Activated T-cell treated with anti-CD3 and anti-CD28 coated beads for 48 hours (primary cell): Measurements from ENCODE around the gene GBF1.
"Not testable (repeated sequence)": the region's sequence is repeated elsewhere in the genome, so short reads cannot be mapped to it uniquely, and the experiment has no call there.

ENCODE experiments used
- DNase-seq: peaks from one replicate; pipeline ENCODE4 v3.0.0-alpha.2; 2020; ENCODE audit warnings: low read depth

The GBF1 gene, protein sequence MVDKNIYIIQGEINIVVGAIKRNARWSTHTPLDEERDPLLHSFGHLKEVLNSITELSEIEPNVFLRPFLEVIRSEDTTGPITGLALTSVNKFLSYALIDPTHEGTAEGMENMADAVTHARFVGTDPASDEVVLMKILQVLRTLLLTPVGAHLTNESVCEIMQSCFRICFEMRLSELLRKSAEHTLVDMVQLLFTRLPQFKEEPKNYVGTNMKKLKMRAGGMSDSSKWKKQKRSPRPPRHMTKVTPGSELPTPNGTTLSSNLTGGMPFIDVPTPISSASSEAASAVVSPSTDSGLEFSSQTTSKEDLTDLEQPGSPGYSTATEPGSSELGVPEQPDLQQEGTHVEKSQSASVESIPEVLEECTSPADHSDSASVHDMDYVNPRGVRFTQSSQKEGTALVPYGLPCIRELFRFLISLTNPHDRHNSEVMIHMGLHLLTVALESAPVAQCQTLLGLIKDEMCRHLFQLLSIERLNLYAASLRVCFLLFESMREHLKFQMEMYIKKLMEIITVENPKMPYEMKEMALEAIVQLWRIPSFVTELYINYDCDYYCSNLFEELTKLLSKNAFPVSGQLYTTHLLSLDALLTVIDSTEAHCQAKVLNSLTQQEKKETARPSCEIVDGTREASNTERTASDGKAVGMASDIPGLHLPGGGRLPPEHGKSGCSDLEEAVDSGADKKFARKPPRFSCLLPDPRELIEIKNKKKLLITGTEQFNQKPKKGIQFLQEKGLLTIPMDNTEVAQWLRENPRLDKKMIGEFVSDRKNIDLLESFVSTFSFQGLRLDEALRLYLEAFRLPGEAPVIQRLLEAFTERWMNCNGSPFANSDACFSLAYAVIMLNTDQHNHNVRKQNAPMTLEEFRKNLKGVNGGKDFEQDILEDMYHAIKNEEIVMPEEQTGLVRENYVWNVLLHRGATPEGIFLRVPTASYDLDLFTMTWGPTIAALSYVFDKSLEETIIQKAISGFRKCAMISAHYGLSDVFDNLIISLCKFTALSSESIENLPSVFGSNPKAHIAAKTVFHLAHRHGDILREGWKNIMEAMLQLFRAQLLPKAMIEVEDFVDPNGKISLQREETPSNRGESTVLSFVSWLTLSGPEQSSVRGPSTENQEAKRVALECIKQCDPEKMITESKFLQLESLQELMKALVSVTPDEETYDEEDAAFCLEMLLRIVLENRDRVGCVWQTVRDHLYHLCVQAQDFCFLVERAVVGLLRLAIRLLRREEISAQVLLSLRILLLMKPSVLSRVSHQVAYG (N-terminal part only)

DNA sequence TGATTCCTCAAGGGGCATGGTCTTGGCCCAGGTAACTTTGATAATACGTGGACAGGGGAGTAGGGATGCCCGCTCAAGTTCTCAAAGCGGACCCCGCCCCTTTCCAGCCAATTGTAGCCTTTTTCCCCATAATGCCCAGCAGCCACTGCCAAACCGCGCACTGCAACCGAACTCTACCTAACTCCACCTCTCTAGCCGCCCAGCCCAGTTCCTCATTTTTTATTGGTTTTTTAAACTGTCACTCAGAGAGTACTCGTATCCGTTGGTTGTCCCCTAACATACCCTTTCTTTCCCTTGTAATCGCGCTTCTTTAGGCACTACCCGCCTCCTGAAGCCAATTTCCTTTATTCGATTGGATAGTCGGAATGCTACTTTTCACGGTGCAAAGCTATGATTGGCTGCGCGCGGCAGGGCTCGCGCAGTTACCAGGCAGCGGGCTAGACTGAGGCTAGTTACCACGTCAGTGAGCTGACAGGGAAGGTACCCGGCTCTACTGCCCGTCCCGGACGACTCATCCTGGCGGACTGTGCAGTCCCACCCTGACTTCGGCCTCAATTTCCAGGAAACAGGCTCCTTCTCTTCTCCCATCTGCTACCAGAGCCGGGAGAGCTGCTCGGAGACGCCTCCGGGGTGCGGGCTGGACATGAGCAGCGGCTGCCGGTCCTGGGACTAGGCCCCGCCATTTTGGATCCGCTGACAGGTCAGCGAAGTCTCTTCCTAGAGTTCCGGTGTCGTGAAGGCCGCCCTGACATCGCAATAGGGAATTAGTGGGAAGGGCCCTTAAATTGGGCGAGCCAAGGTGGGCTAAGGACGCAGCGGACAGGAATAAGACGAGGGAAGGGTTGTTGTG is at the start of gene GBF1:
Gene GBF1, plus strand, starts transcription at position 451 of the 850 bp plus-strand sequence. CDS start 13,407 bp downstream, outside the sequence.
- DNase-seq = peak; percentile 82

DNA sequence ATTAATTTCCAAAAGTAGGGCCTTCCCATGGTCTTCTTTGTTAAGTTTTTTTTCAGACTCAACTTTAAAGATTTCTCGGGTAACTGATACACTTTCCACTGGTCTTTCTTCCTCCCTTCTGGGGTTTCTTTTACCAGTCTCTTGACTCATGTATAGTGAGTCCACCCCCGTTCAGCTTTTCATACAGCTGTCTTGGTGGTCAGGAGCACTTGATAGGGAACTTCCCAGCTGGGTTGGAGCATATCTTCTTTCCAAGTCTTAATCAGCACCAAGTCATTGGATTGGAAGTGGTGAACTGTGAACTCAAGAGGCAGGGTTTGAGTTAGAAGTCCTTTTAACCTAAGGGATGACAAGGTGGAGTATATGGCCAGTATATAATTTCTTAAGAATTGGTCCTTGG is 48.4 kb upstream of the GBF1 start:
- DNase-seq = peak; percentile 8

DNA sequence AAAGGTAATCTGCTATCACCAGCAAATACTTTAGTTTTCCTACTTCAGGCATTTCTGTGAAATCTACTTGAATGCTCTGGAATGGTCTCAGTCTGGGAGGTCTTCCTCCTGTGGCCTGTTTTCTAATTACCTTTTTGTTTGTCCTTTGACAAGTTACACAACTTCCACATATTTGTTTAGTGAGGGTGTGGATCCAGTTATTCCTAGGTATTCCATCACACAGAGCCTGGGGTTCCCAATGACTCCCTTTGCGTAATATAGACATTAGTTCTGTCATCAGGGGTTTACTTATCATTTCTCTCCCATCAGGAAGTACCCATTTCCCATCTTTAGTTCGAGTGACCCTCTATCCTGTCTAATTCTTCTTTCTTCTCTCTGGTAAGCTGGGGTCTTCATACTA is 47.3 kb upstream of the GBF1 start:
- no peak for DNase-seq

DNA sequence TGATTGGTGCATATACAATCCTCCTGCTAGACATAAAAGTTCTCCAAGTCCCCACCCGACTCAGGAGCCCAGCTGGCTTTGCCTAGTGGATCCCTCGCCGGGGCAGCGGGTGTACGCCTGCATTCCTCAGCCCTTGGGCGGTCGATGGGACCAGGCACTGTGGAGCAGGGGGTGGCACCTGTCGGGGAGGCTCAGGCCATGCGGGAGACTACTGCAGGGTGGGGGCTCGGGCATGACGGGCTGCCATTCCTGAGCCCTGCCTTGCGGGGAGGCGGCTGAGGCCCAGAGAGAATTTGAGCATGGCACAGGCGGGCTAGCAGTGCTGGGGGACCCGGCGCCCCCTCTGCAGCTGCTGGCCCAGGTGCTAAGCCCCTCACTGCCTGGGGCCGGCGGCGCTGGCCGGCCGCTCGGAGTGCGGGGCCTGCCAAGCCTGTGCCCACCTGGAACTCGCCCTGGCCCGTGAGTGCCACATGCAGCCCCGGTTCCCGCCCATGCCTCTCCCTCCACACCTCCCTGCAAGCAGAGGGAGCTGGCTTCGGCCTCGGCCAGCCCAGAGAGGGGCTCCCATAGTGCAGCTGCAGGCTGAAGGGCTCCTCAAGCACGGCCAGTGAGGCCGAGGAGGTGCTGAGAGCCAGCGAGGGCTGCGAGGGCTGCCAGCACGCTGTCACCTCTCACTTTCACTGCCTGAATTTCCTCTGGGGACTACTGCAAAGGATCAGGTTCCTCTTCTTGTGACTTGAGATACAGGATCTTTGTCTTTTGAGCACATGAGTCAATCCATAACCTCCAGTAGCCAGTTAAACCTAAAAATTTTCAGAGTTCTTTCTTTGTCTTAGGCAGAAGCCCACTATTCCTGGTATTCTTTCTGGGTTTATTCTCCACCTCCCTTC is 44.3 kb upstream of the GBF1 start:
- DNase-seq = no peak

GRCh38 chr10:102202386-102202785 is 42.9 kb upstream of the GBF1 start:
- DNase-seq = no peak

DNA sequence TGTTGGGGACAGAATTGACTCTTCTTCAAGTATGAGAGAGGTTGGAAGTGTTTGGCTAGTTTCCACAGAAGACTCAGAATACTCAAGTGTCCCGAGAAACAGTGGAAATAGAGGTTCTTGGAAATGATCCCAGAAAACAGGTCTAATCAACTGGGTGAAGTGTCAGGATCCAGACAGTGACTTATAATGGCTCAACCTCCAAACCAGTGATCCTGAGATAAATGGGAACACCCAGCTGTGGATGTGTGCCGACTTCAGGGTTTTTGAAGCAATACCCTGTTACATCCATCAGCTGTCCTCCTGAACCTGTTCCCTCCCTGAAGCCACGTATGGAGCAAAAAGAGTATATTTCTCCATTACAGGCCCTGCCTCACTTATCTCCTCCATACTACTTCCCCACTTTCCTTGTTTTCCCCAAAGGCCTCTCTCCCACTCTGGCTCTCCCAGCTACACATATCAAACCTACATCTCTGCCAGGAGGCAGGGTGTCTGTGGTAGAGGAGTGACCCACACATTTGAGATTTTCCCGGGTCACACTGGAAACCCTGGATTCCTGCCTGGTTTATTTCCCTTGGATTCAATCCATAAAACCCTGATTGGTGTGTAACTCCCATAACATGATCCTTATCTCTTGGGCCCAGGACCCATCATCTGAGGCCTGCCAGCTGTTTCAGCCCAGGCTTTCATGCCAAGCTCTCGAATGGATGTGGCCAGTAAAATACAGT is 36.9 kb upstream of the GBF1 start:
- DNase-seq = no peak

GRCh38 chr10:102211615-102212299 is 33.6 kb upstream of the GBF1 start:
- DNase-seq = no peak

DNA sequence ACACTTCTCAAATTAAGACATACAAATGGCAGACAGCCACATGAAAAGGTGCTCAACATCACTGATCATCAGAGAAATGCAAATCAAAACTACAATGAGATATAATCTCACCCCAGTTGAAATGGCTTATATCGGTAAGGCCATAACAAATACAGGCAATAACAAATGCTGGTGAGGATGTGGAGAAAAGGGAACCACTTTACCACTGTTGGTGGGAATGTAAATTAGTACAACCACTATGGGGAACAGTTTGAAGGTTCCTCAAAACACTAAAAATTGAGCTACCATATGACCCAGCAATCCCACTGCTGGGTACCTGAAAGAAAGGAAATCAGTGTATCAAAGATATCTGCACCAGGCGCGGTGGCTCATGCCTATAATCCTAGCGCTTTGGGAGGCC is 31.7 kb upstream of the GBF1 start:
- DNase-seq = not testable (repeated sequence)

DNA sequence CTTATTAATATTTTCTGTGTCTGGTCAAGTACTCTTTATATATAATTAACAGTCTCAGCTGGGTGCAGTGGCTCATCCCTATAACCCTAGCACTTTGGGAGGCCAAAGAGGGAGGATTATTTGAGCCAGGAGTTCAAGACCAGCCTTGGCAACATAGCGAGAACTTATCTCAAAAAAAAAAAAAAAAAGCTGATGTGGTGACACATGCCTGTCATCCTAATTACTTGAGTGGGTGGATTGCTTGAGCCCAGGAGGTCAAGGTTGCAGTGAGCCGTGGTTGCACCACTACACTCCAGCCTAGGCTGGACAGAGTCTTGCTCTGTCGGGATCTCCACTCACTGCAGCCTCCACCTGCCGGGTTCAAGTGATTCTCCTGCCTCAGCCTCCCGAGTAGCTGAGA is 26.0 kb upstream of the GBF1 start:
- DNase-seq = no peak

- DNase-seq = no peak
Observed at GRCh38 chr10:102220612-102221011, 24.7 kb upstream of the GBF1 start.

DNA sequence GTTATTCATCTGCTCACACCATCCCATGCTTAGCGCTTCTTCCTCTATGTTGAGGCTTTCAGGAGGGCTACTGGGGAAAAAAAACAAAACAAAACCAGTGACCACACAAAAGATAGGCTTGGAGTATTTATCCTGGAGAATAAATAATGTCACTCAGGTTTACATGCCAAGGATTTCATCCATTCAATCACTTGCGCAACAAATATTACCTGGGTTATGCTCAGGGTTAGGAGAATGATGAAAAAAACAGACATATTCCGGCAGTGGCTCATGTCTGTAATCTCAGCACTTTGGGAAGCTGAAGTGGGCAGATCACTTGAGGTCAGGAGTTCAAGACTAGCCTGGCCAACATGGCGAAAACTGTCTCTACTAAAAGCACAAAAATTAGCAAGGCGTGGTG is 22.5 kb upstream of the GBF1 start:
- DNase-seq = no peak

- peak; percentile 85 for DNase-seq
Observed at GRCh38 chr10:102225646-102226541, 19.4 kb upstream of the GBF1 start, which contains the start of gene ELOVL3. Gene ELOVL3, plus strand, starts transcription at chr10:102226299. Its CDS starts 250 bp downstream, at chr10:102226549.

GRCh38 chr10:102226542-102226870 is 18.8 kb upstream of the GBF1 start:
- DNase-seq = no peak

GRCh38 chr10:102227050-102227449 is 18.3 kb upstream of the GBF1 start:
- no peak for DNase-seq

GRCh38 chr10:102229810-102230263 is 15.5 kb upstream of the GBF1 start:
- peak; percentile 82 for DNase-seq

DNA sequence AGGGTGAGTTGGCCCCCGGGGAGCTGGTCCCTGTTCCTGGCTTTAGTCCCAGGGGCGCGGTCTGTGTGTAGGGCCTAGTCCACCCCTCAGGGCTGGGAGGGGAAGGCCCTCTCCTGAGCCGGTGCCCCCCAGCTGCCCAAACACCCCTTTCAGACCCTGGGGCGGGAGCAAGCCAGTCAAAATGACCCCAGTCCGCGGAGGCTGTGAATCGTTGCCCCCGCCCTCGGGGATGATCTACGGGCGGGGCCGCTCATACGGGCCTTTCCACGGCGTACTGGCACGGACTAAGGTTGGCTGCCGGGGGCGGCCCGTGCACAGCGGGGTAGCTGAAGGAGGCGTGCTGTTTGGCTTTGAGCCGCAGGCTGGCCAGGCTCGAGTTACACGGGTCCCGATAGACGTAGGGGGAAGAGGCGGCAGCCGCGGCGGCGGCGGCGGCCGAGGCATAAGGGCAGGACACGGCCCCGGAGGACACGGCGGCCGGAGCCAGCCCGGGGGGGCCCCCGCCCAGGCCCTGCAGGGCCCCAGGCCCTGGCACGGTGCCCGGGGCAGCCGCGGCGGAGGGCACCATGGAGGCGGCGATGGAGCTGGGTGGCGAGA is 15.0 kb upstream of the GBF1 start:
- DNase-seq = peak; percentile 45

DNA sequence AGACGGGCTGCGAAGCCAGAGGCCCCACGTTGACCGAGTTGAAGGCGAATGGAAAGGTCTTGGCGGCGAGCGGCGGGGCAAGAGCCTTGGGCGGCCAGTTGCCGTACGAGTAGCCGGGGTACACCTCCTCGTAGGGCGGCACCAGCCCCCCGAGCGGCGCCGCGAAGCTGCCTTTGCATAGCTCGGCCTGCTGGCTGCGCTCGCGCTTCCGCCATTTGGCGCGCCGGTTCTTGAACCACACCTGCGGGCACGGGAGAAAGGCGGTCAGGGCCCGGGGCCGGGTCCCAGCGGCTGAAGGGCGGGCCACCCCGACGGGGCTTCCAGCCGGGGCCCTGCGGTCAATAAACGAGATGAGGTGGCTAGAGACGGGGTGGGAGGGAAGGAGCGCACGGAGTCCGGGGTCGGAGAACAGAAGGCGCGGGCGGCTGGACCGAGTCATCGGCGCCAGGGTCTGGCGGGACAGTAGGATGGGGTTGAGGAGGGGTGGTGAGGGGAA is 14.4 kb upstream of the GBF1 start:
- peak; percentile 58 for DNase-seq
